Adrenal gland (tissue), 5 donors: ENCODE measurements around the gene PFKFB4.
A peak's percentile ranks its signal among the peaks of the same experiment; 100 is the strongest.

ENCODE experiments used
- POLR2A ChIP-seq, 2 donors: fragments of 450-650 bp; IDR thresholded peaks; one replicate each; pipeline ENCODE4 v1.6.1; 2017; ENCODE audit warnings: antibody characterized with exemption in 2 of 2, mild to moderate bottlenecking in 2 of 2, moderate library complexity in 1 of 2
- TF ChIP-seq, protein P1 (sequence below), 6 experiments: fragments of 450-650 bp in 4 of 6; fragments of 200-600 bp in 2 of 6; sonication (generic) in 1 of 6; IDR thresholded peaks; 1 replicate in 5 of 6; 2 replicates in 1 of 6; pipeline versions ENCODE4 v1.5.1 to v1.8.0; 2016 to 2021; ENCODE audit warnings: antibody characterized with exemption in 6 of 6, mild to moderate bottlenecking in 2 of 6, moderate library complexity in 1 of 6
- donor health status: DM: no; HTN: no; CAD: no.

DNA sequence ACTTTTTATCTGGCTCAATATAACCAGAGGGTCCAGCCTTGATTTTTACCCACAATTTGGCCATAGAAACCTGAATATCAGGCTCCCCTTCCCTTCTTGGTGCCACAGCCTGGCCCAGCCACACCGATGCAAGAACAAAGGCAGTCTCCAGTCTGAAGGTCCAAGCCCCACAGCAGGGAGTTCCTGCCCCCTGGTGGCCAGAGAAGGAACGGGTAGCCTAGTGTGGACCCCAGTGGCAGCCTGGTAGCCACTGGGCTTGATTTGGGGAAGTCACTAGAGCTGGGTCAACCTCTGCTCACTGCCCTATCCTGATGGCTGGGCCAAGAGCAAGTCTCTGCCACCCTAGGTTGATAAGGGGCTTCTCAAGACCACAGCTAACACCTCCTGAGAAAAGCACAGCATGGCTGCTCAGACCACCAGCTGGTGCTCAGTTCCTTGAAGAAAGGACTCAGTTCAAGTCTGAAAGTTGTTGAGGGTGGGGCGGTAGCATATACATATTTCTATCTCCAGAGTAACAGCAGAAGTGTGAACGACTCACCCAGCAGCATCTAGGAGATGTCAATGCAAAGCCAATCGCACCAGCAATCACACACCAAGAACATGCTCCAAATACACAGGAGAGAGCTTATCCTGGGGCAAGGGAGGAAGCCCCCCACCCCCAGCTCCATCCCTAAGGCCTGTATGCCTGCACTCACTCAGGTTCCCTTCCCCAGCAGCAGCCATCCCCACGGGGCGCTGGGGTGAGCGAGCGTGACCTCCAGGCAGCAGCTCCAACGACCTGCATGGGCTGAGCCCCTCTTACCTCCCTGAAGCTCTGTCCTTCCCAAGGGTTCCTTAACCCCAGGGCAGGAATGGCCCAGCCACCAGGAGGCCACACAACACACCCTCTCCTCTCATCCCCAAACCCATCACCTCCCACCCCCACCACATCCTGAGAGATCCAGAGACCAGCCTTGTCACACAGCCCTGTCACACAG lies 7.6 kb downstream of the PFKFB4 start:
- TF ChIP-seq, protein P1, sequence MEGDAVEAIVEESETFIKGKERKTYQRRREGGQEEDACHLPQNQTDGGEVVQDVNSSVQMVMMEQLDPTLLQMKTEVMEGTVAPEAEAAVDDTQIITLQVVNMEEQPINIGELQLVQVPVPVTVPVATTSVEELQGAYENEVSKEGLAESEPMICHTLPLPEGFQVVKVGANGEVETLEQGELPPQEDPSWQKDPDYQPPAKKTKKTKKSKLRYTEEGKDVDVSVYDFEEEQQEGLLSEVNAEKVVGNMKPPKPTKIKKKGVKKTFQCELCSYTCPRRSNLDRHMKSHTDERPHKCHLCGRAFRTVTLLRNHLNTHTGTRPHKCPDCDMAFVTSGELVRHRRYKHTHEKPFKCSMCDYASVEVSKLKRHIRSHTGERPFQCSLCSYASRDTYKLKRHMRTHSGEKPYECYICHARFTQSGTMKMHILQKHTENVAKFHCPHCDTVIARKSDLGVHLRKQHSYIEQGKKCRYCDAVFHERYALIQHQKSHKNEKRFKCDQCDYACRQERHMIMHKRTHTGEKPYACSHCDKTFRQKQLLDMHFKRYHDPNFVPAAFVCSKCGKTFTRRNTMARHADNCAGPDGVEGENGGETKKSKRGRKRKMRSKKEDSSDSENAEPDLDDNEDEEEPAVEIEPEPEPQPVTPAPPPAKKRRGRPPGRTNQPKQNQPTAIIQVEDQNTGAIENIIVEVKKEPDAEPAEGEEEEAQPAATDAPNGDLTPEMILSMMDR (IDR thresholded peaks at IDR 0.05): peak; percentile 95 to 98 (median 96)
- TF ChIP-seq POLR2A (IDR thresholded peaks at IDR 0.05): no peak
